SIG-M5 treated with dmso at 0.1 percent for 504 hours (cell line): ENCODE measurements around the gene PDIA5.
"Not testable (repeated sequence)": the region's sequence is repeated elsewhere in the genome, so short reads cannot be mapped to it uniquely, and the experiment has no call there.

Experiments
- DNase-seq: peaks from one replicate; lab custom pipeline; 2025; ENCODE audit not compliant: unreplicated experiment; lab: John Stamatoyannopoulos, UW

PDIA5 gene

GRCh38 chr3:123141276-123141675 is 74.5 kb downstream of the PDIA5 start:
- DNase-seq, result no peak

DNA sequence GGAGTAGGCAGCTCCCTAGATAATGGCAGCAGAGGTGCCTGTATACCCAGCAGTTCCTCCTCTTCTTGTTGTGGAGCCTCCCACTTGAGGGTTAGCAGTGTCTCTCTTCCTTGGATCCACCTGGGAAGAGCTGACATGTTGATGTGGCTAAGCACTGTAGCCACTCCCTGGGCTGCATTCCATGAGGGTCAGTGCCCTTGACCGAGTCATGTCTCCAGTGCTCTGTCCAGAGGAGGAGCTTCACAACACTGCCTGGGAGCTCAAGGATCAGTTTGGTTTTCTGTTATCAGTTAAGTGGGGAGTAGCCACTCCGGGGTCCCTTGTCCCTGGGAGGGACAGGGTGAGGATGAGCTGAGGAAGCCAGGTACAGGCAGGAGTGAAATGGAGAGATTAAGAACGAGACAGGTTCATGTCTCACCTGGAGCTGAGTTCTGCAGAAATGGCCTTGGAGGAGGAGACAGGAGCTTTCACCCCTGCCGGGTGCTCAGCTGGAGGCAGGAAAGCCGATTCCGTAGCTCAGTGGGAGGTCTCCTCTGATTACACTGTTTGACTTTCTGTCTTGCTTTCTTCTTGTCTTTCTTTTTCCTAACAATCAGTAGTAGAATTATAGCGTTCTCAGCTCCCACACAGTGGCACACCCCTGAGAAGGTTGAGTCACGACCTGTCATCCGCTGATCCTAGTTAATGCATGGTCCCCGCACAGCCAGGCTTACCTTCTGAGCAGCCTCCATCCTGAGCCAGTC is 77.0 kb downstream of the PDIA5 start:
- DNase-seq, result no peak

DNA sequence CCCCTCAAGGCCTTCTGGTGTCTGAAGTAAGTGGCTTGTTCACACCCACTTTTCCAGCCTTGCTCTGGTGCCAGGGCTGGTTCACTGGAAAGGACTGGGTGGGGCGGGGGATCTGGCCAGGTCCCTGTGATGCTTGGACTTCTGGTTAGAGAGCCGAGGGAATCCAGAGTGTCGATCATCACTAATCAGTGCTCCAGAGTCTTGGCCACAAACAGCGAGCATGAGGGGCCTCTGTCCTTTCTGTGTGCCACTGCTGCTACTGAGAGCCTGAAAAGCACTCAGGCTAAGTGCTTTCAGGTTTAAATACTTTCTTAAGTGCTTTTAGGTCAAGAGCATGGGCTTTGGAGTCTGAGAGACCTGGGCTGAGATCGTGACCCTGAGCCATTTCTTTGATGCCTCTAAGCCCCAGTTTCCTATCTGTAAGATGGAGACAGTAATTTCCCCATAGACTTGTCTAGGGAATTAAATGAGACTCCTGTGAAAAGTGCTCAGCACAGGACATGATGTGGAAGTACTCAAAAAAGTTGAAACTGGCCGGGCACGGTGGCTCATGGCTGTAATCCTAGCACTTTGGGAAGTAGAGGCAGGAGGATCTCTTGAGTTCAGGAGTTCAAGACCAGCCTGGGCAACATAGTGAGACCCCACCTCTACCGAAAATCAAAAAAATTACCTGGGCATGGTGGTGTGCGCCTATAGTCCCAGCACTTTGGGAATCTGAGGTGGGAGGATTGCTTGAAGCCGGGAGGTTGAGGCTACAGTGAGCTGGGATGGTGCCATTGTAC is 81.1 kb downstream of the PDIA5 start:
- no peak for DNase-seq

DNA sequence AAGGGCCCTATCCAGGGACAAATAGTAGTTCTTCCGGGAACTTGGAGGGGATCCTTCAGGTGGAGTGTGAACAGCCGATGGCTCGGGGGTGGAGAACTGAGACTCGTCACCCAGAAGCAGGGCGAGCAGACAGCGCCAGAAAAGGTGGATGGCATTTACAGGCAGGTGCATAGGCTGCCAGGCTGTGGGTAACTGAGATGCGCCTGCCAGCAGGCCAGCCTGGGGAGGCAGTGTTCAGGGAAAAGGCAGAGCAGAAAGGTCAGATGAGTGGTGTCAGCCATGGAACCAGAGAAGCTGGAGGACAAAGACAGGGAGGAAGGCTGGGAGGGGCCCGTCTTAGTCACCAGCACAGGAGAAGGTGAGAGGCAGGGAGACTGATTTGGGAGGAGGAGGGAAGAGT is 81.9 kb downstream of the PDIA5 start:
- no peak for DNase-seq

DNA sequence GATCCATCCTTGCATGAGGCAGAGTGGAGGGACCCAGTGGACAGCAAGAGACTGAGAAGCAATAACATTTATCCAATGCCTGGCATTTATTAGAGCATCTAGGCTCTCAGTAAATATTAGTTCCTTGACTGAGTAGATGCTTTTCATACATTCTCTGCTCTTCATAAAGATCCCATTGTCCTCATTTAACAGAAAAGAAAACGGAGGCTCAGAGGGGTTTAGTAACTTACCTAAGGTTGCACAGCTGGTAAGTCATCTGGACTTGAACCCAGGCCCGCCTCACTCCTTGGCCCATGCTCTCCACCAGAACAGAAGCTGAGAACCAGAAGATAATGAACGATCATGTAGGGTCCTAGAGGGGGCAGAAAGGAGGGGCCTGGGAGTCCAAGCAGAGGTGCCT is 82.7 kb downstream of the PDIA5 start:
- no peak for DNase-seq

GRCh38 chr3:123150449-123151215 is 83.8 kb downstream of the PDIA5 start:
- DNase-seq, result no peak

- DNase-seq, result no peak
Observed at GRCh38 chr3:123151251-123151705, 84.5 kb downstream of the PDIA5 start.

- not testable (repeated sequence) for DNase-seq
Observed at GRCh38 chr3:123151853-123152420, 85.1 kb downstream of the PDIA5 start.

- DNase-seq, result no peak
Observed at GRCh38 chr3:123152687-123153086, 85.9 kb downstream of the PDIA5 start.

DNA sequence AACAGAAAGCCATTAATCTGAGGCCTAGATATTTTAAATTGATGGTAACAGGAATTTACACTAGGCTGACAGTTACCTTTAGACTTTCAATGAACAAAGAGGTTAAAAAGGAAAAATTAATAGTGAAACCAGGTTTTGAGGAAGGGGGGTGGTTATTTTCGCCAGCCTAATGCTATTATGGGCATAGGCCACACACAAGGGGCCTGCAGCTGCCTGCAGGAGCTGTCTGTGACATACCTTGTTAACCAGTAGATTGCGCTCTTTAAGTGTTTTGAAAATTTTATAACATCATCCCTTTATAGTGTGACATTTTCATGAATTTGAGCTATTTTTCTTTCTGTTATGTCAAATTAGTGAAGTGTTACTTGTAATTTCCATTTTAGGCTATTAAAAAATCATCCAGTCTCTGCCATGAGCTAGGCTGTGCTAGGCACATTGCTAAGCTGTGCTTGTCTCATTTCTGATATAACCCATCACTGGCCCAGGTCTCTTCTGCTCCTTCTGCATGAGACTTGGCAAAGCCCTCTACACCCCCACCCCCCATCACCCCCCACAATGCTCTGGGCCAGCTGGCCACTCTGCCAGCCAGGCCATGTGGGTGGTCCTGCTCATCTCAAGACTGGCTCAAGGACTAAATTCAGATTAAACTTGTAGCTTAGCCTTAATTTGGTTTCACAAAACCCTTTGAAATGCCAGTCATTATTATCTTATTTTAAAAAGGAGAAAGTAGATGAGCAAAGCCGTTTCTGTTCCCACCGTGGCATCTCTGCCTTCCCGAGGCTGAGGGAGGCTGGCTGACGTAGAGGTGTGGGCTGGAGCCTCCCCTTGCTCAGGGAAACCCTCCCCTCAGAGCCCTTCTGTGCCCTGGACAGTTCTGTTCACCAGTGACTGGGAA is 86.5 kb downstream of the PDIA5 start:
- DNase-seq, result no peak

DNA sequence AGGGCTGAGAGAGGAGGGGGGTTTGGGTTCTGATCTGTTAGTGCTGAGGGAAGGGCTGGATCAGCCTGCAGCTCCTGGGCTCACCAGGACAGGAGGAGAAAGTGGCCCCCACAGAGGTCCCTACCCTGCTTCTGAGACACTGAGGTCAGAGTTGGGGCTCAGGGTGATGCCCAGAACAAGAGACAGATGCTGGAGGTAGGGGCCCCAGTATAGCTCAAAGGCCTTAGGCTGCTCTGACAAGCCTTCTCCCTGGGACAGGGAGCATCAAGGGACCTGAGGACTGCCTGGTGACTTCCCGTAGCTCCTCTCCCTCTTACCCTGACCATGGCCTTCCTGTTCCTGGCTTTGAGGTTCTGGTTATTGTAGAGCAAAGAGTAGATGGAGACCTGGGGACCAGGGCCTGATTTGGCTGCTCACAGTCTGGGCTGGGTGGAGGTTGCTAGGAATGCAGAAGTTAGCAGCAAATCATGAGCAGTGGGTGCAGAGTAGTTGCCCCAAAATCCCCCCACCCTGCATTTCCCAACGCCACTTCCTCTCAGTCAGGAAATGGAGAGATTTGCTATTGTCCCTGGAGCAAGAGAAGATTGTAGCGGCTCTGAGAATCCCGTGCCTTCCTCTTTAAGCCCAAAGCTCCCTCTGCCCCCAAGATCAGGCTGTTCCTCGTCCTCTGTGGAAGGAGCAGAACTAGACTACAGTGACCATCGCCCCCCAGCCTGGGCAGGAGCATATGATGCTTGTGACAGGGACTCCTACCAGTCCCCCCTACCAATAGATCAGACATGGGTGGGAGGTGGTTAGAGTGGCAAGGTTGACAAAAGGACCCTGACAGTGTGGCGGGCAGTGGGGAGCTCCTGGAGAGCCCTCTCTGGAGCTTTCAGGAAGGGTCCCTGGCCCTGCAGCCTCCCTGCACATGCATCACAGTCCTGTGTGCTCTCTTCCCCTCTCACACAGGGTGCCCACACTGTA is 87.5 kb downstream of the PDIA5 start:
- DNase-seq, result no peak

GRCh38 chr3:123155471-123156011 is 88.7 kb downstream of the PDIA5 start:
- no peak for DNase-seq

DNA sequence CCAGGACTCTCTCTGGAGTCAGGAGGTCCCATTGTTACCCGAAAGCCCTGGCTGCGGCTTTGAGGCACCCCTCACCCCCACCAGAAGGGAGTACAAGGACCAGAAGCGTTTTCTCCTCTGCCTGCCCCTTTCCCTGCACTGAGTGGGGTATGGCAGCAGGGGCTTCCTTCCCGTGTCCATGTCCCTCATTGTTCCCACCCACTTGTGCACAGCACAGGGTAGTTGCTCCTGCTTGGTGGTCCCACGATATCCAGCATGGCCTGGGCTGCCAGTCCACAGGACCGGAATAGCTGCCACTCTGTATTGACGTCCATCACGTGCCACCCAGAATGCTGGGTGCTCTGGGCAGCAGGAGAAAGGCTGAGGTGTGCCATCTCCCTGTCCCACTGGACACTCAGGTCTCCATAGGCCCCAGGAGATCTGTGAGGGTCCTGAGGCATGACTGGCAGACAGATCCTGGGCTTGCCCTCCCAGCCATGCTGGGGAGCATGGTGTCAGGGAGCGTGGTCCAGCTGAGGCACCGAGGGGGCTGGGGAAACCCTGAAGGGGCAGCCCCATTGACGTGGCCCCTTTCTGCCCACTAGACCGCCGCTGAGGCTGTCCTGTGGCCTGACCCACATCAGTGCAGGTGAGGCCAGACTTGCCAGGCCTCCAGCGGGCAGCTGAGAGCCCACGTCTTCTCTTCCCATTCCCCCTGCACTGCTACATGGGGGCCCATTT is 89.6 kb downstream of the PDIA5 start:
- no peak for DNase-seq

DNA sequence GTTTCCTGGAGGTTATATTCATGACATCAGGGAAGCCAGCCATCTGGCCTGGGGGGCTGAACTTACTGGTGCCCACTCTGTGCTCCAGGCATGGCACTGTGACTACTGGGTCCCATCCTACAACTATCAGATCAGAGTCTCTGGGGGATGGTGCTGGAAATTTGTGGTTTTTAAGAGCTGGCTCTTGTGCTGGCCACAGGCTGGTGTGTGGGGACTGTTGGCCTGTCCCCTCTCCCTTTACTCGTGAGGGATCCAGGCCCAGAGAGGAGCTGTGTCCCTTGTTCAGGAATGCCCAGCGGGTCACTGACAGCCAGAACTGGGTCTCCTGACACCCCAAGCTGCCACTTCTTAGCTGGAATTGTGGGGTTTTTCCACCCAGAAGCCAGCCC is 90.4 kb downstream of the PDIA5 start:
- no peak for DNase-seq

- DNase-seq, result no peak
Observed at GRCh38 chr3:123157598-123158287, 90.9 kb downstream of the PDIA5 start.

GRCh38 chr3:123158330-123158729 is 91.5 kb downstream of the PDIA5 start:
- DNase-seq, result no peak

DNA sequence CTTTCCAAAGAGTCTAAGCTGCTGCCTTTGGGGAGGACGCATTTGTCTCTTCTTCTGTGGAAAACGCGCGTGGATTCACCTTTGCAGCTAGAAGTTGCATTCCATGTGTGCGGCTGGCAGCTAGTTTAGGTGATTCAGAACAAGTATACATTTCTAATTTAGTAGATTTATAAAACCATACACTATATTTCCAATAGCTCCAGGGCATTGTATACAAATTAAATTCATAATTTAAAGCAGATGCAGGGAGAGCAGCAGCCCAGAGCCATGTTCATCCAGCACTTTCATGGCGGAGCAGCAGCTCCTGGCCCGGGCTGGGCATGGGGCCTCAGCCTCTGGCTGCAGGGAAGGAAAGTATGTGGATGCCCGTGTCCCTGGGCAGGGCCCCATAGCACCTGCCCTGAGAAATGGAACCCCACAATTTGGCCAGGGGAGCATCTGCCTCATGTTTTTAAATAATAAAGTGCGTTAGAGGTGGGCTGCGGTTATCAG is 92.1 kb downstream of the PDIA5 start:
- no peak for DNase-seq
